ENCODE results near the gene INO80C.

GRCh38 chr18:35477497-35477896, 20.3 kb downstream of the INO80C start:
- TF ChIP-seq, protein P1, sequence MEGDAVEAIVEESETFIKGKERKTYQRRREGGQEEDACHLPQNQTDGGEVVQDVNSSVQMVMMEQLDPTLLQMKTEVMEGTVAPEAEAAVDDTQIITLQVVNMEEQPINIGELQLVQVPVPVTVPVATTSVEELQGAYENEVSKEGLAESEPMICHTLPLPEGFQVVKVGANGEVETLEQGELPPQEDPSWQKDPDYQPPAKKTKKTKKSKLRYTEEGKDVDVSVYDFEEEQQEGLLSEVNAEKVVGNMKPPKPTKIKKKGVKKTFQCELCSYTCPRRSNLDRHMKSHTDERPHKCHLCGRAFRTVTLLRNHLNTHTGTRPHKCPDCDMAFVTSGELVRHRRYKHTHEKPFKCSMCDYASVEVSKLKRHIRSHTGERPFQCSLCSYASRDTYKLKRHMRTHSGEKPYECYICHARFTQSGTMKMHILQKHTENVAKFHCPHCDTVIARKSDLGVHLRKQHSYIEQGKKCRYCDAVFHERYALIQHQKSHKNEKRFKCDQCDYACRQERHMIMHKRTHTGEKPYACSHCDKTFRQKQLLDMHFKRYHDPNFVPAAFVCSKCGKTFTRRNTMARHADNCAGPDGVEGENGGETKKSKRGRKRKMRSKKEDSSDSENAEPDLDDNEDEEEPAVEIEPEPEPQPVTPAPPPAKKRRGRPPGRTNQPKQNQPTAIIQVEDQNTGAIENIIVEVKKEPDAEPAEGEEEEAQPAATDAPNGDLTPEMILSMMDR (IDR thresholded peaks at IDR 0.05; ENCODE audit: insufficient read depth, low read depth, low read length) = no peak
- no peak for TF ChIP-seq EZH2 (IDR thresholded peaks at IDR 0.05; ENCODE audit: insufficient read depth, low read length)

All from astrocyte (in vitro differentiated cells and primary cell).